HFFc6 (cell line): Measurements from ENCODE around the gene STMN3. TPM values are rescaled to one million over a fixed set of nuclear protein-coding genes. Genes with fewer than 3 reads are reported as not detected.

ENCODE experiments used
- DNase-seq: peaks from one replicate; pipeline ENCODE4 v3.0.0-alpha.2; 2018
- H3K27ac Mint-ChIP-seq: 2 replicates; pipeline ENCODE4 v1.8.0; 2020; ENCODE audit warnings: mild to moderate bottlenecking, mixed read lengths
- H3K27me3 Mint-ChIP-seq: 2 replicates; pipeline ENCODE4 v1.8.0; 2021; ENCODE audit warnings: mild to moderate bottlenecking, moderate library complexity, mixed read lengths; ENCODE audit not compliant: insufficient read depth
- H3K36me3 Mint-ChIP-seq: 2 replicates; pipeline ENCODE4 v1.8.0; 2021; ENCODE audit warnings: low read depth, mixed read lengths
- H3K4me1 Mint-ChIP-seq: 2 replicates; pipeline ENCODE4 v1.8.0; 2020; ENCODE audit warnings: low read depth, mixed read lengths
- H3K4me3 Mint-ChIP-seq: 2 replicates; pipeline ENCODE4 v1.8.0; 2020; ENCODE audit warnings: mild to moderate bottlenecking, moderate library complexity, mixed read lengths
- H3K9me3 Mint-ChIP-seq: 2 replicates; pipeline ENCODE4 v1.8.0; 2020; ENCODE audit warnings: mild to moderate bottlenecking, mixed read lengths
- CTCF ChIP-seq: fragments of 200-600 bp; sonication (generic); IDR thresholded peaks from 2 replicates; pipeline ENCODE4 v1.5.0; 2021; ENCODE audit warnings: antibody characterized with exemption, mild to moderate bottlenecking
- total RNA-seq, 6 experiments: library from RNA; stranded (reverse); fragmentation: NEBNext Ultra II Directional; extraction: Animal tissue kit (Norgen Biotek cat#: 25700); gene quantifications; 2 replicates in 1 of 6; 3 replicates in 5 of 6; pipeline ENCODE4 v1.2.3, GENCODE V29; 2021

STMN3 gene
- total RNA-seq, 6 experiments from 2014 or later = 0.77 to 3.2 (median 1.5) TPM

GRCh38 chr20:63688228-63689045 lies 35.2 kb upstream of the STMN3 start:
- H3K4me3 Mint-ChIP-seq = no peak overlapping the region
- H3K4me1 Mint-ChIP-seq = peaks cover 17% of the 10 kb centered on the region
- peak overlapping the region; percentile 38 for H3K27ac Mint-ChIP-seq
- TF ChIP-seq CTCF = no peak
- DNase-seq = no peak
- H3K36me3 Mint-ChIP-seq = peaks cover 10% of the 10 kb centered on the region
- H3K27me3 Mint-ChIP-seq = peaks cover 19% of the 10 kb centered on the region
- no peaks in the 10 kb centered on the region; the same call in 1 of the 2 replicates for H3K9me3 Mint-ChIP-seq

- TF ChIP-seq CTCF = no peak
- Mint-ChIP-seq H3K27me3 (peaks cover 15% of the 10 kb centered on the region), H3K36me3 (peaks cover 11% of the 10 kb centered on the region), H3K27ac (peak overlapping the region; percentile 94), H3K4me3 (no peak overlapping the region), H3K9me3 (no peaks in the 10 kb centered on the region; the same call in 1 of the 2 replicates), H3K4me1 (peaks cover 23% of the 10 kb centered on the region)
- DNase-seq = no peak
Observed at GRCh38 chr20:63687419-63688178, 34.4 kb upstream of the STMN3 start.

GRCh38 chr20:63686492-63687321 lies 33.5 kb upstream of the STMN3 start:
- Mint-ChIP-seq H3K9me3 (no peaks in the 10 kb centered on the region; the same call in 1 of the 2 replicates), H3K4me1 (peaks cover 27% of the 10 kb centered on the region), H3K4me3 (no peak overlapping the region), H3K27me3 (peaks cover 14% of the 10 kb centered on the region), H3K27ac (peak overlapping the region; percentile 94), H3K36me3 (peaks cover 11% of the 10 kb centered on the region)
- peak; percentile 77 for DNase-seq
- TF ChIP-seq CTCF = no peak

GRCh38 chr20:63686094-63686491 lies 32.9 kb upstream of the STMN3 start:
- Mint-ChIP-seq H3K36me3 (peaks cover 11% of the 10 kb centered on the region), H3K4me1 (peaks cover 27% of the 10 kb centered on the region), H3K9me3 (no peaks in the 10 kb centered on the region; the same call in 1 of the 2 replicates), H3K27ac (peak overlapping the region; percentile 94), H3K4me3 (no peak overlapping the region), H3K27me3 (peaks cover 10% of the 10 kb centered on the region)
- no peak for DNase-seq
- no peak for TF ChIP-seq CTCF
